HG02623 (cell line): Measurements from ENCODE around the gene TMEM121.

Experiments used
- ATAC-seq: cut with Tn5 transposase; IDR thresholded peaks from one replicate; pipeline ENCODE4 v1.9.1; 2021; ENCODE audit warnings: moderate library complexity; ENCODE audit not compliant: unreplicated experiment

TMEM121 gene

DNA sequence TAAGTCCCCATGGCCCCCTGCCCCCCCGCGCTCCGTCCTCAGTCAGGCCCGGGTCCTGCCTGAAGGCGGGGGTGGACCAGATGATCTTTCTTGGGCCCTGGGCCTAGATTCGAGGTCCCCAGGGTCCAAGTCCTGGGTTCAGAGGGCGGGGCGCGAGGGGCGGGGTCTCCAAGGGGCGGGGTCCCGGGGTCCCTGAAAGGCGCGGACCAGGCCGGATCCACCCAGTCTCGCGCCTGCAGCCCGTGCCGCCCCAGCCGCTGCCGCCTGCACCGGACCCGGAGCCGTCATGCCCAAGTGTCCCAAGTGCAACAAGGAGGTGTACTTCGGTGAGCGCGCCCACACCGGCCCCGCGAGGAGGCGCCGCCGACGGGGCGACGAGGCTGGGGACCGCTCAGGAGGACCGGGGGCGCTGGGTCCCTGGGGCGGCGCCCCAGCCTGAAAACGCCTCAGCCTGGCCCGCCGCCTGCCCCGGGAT is 39.4 kb upstream of the TMEM121 start:
- no peak for ATAC-seq

DNA sequence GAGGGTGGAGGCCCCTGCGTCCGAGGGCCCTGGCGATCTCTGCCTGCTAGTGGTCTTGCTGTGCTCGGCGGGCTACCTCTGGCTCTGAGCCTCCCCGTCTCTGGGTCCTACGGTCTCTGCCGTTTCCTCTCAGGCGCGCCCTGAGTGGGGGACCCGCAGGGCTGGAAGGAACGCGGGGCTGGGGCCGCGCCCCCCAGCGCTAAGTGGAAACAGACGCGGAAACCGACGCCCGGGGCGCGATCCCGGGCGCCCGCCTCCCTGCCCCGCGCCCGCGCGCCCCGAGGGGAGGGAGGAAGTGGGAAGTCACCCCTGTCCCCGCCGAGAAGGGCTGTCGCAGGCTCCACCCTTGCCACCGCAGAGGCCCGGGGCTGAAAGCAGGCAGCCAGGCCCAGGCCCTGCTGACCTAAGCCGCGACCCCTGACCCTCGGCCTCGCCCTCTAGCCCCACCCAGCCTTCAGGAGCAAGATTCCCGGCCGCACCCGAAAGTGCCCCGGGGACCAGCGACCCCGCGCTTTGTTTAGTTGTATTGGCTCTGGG is 38.9 kb upstream of the TMEM121 start:
- ATAC-seq, result no peak

DNA sequence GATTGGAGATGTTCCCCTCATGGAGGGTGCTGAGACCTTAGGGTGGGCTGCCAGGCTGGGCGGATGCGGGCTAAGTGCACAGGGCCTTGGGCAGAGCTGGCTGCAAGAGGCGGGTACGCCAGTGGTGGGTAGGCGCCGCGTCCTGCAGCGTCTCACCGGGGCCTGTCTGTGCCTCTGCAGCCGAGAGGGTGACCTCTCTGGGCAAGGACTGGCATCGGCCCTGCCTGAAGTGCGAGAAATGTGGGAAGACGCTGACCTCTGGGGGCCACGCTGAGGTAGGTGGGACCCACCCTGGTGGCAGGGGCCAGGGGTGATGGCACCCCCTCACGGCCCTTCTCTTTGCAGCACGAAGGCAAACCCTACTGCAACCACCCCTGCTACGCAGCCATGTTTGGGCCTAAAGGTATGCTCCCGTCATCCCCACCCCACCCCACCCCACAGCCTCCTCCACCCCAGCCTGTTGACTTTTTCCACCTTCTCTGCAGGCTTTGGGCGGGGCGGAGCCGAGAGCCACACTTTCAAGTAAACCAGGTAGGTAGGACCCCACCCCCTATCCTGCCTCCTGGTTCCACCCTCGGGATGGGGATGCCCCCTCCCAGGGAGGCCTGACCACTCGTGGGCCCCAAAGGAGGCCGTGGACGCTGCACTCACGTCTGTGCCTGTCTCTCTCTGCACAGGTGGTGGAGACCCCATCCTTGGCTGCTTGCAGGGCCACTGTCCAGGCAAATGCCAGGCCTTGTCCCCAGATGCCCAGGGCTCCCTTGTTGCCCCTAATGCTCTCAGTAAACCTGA is 38.2 kb upstream of the TMEM121 start:
- ATAC-seq, result no peak

DNA sequence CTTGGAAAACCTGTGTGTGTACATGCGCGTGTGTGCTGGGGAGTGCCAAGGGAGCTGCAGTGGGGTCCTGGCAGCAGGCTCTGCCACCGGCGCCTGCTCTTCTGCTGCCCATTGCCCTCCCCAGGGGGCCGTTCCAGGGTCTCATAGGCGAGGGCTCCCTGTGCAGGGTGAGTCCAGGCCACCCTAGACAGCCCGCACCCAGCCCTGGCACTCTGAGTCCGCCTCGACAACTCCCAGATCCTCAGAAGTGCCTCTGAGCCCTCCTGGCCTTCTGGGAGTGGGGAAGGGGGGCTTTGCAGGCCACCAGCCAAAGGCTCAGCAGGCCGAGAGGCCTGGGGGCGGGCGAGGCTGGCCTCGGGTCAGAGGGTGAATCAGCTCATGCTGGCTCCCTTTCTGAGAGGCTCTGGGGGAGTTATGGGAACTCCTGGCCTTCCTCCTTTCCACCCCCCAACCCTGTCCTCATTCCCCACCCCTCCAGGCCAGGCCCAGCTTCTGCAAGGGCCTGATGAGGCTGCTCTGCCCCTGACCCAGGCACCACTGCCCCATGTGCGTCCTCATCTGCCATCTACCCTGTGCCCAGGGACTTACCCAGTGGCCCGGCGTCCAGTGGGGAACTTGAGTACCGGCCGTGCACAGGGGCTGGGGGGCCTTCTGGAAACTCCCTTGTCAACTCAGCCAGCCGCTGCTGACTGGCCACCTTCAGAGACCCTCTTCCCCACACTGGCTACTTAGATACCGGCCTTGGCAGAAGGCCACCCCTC is 37.4 kb upstream of the TMEM121 start:
- no peak for ATAC-seq

DNA sequence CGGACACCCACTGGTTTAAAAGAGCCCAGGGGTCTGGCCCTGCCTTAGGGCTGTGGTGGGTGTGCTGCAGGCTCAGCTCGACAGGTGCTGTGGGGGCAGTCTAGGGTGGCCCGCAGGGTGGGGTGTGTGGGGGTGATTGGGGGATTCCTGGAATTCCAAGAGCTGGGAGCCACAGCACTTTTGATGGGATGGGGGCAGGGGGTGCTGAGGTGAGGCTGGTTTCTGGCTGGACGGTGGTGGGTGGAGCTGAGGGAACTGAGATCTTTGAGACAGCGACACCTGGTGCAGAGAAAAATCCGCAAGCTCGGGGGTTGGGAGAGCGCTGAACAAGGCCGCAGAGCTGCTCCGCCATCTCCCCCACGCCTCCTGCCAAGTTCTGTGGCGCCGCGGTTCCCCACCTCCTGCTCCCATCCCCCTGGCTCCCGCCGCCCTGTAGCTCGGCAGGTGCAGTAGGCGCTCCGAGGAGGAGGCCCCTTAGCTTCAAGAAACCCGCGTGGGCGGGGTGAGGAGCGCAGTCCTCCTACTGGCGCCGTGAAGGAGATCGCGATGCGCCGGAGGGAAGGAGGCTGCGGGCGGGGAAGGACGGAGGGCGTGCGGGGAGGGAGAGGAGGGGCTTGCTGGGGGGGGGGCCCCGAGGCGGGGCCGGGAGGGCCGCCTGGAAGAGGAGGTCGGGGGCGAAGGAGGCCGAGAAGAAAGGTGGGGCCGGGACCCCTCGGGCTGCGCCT is 36.7 kb upstream of the TMEM121 start:
- ATAC-seq, result no peak

DNA sequence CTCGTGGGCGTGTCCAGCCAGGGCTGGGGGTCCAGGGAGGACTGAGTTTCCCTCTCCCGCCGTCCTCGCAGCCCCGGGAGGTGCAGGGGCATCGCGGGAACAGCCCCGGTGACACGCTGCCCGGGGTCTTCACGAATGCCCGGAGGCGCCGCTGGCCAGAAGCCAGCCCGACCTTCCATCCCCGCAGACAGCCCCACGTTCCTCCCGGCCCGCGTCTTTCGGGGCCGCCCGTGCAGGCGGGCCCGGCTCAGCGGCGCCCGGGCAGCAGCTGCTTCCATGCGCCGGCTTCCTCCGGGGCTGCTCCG is 36.2 kb upstream of the TMEM121 start:
- ATAC-seq, result peak; percentile 0

DNA sequence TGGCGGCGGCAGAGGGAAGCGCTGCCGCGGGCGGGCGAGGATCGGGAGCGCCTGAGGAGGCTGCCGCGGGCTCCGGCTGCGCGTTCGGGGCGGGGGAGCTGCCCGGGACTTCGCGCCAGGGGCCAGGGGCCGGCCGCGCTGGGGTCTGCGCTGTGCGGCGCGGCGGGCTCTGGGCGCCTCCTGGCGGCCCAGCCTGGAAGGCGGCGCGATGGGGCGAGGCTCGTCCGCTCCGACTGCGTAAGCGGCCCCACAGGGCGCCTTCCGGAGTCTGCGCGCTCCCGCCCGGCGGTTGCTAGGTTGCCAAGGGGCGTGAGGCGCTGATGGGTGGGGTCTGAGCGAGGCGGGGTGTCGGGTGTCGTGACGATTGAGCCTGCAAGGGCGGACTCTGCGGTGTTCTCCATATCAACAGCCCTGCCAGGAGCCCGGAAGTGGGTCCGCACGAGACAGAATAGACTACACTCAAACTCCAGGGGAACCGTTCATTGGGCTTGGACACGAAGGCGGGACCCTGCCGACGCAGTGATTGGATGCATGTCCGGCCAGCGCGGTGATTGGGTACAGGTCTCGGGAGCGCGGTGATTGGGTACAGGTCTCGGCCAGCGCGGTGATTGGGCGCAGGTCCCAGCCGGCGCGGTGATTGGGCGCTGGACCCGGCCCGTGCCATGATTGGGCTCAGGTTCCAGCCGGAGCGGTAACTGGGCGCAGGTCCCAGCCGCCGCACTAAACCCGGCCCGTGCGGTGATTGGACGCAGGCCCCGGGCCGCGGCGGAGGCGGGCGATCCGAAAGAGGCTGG is 35.6 kb upstream of the TMEM121 start, which contains the start of gene TEDC1:
Gene TEDC1 (plus strand): TSS at position 675 of the 794 bp plus-strand sequence. CDS start 130 bp downstream, outside the sequence.
- peak; percentile 61 for ATAC-seq

DNA sequence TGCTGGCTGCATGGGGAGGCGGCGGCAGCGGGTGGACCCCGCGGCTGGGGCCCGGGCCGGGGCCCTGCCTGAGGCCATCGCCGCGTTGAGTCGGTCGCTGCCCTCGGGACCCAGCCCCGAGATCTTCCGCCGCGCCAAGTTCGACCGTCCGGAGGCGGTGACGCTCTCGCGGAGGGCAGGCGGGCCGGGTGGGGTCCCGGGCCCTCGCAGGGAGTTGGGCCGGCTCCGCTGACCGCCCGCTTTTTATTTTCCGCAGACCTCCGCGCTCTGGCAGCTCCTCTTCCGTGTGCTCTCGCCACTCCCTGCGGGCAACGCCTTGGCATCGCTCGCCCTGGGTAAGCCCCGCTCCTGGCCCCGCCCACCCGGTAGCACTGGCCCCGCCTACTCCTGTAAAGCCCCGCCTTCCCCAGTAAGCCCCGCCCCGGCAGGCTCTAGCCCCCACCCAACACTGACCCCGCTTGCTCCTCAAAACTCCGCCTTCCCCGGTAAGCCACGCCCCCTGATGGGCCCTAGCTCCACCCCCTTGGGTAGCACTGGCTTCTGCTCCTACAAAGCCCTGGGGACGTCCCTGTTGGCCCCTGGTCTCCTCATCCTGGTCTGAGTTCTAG is 34.9 kb upstream of the TMEM121 start:
- no peak for ATAC-seq

DNA sequence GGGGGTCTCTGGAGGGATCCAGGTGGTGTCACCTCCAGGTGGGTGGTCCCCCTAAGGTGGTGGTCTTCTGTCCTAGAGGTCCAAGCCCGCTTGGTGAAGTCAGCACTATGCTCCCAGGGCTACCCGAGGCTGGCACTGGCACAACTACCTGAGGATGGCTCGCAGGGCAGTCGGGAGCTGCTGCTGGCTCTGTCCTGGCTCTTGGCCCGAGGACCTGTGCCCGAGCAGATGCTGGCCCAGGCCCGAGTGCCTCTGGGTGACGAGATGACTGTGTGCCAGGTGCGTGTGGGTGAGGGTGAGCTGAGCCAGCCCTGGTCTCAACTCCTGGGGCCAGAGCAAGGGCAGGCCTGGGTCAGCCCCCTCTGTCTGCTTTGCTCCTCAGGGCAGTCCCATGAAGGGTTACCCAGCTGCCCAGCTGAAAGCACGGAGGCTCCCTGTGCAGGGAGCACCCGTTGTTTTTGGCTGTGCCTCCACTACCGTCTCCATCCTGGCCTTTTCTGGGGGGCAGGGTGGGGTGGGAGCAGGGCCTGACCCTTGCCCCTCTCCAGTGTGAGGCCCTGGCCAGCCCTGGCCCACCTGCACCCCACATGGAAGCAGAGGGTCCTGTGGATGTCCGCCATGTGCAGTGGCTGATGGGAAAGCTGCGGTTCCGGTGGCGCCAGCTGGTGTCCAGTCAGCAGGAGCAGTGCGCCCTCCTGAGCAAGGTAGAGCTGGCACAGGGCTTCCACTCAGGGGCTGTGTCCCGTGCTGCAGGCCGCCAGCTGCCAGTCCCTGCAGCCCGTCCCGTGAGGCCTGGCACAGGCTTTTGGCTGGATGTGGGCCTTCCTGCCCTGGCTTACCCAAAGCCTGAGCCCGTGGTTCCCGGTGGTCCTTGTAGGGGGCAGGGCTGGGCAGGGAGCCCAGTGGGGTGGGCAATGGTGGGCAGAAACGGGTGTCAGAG is 34.1 kb upstream of the TMEM121 start:
- ATAC-seq, result no peak

DNA sequence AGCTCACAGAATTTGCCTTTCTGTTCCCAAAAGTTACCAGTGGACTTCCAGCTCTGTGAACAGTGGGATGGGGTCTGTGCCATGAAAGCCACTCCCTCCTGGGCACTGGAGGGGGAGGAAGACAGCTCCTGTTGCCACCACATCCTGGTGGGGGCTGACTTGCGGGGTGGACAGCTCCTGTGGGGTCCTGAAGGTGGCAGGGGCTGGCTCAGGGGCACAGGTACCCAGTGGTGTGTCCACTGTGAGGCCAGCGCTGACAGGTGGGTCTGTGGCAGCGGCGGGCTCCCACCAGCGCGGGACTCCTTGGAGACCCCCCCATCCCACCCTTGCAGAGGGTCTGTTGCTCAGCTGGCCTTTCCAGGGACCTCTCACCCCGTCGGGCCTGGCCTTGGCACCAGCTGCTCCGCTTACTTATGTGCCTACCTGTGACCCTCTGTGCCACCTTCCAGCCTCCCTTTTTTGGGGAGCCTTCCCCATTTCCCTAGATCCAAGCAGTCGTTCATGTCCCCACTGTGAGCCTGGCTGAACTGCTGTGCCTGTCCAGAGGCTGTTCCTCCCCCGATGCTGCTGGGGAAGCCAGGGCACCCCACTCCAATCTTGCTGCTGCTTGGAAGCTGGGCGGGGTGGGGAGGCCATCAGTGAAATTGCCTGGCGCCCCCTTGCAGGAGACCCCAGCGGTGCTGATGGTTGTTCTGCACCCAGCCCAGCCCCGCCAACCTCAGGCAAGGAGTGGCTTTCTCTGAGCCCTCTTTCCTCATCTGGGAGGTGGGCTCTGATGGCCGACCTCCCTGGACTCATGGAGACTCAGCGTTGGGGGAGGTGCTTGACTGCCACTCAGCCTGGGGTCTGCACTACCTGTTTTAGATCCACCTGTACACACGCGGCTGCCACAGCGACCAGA is 33.2 kb upstream of the TMEM121 start:
- no peak for ATAC-seq

DNA sequence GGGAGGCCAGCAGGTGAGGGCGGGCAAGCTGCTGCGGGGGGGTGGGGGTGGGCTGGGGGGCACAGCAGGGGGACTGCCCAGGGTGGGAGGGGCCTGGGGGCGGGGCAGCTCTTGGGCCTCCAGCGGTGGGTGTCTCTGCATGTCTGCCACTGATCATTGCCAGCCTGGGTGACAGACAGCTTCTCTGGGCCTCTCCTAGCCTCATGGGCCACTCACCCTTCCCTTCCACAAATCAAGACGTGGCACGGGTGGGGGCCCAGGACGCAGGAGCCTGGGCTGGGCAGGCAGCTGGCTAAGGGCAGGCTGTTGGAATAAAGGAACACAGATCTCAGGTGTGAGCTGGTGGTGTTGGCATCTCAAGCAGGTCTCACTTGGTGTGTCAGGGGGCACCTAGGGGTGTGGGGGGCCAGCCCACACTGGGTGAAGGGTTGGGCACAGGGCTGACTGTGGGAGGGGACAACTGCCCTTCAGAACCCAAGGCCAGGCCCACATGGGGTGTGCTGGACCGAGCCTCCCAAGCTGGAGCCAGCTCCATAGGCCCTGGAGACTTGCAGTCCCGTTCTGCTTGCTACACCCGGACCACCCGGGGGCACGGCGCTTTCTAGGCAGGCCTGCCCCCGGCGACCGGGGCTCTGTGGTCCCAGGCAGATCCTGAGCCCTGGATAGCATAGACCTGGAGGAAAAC is 32.3 kb upstream of the TMEM121 start:
- ATAC-seq, result no peak

DNA sequence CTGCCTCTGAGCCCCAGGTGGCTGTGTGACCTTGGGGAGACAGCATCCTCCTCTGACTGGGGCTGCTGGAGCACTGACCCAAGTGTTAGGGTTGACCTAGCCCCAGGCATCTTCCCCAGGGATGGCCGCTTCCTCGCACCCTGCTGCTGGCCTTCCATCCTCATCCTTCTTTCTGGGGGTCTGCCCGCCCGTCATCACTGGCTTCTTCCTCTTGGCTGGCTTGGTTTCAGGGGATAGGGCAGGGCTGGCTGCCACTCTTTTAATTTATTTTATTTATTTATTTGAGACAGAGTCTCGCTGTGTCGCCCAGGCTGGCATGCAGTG is 31.8 kb upstream of the TMEM121 start:
- no peak for ATAC-seq

DNA sequence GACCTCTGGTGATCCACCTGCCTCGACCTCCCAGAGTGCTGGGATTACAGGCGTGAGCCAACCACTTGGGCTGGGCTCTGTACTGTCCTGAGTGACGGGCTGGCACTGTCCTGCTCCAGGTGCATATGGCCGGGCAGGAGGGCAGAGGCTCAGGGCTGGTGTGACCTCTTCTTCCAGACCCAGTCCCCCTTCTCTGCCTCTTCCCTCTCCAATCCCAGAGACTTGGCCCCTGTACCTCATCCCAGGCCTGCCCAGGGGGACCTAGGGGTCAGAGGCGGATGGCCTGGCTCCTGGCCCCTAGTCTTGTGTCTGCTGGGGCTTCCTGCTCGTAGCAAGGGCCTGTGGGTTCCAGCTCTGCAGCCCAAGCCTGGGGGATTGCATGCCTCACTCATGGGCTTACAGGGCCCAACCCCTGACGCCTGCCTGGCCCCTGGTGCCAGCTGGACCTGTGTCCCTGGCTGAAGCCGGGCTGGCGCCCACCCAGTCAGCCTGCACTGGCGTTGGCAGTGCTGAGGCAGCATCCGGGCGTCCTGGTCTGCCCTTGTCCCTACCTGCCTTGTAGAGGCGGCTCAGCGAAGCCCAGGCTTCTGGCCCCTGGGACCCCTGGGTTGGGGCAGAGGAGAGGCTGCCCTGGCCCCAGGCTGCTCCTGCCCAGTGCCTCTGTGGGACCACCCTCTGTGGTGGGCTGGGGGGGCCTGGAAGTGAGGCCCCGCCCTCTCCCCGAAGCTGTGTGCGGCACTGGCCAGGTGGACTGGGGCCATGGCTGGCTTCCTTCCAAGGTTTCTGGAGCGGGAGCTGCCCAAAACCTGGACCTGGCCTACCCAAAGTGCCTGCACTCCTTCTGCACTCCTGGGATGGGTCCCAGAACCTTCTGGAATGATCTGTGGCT is 31.0 kb upstream of the TMEM121 start:
- ATAC-seq, result no peak

DNA sequence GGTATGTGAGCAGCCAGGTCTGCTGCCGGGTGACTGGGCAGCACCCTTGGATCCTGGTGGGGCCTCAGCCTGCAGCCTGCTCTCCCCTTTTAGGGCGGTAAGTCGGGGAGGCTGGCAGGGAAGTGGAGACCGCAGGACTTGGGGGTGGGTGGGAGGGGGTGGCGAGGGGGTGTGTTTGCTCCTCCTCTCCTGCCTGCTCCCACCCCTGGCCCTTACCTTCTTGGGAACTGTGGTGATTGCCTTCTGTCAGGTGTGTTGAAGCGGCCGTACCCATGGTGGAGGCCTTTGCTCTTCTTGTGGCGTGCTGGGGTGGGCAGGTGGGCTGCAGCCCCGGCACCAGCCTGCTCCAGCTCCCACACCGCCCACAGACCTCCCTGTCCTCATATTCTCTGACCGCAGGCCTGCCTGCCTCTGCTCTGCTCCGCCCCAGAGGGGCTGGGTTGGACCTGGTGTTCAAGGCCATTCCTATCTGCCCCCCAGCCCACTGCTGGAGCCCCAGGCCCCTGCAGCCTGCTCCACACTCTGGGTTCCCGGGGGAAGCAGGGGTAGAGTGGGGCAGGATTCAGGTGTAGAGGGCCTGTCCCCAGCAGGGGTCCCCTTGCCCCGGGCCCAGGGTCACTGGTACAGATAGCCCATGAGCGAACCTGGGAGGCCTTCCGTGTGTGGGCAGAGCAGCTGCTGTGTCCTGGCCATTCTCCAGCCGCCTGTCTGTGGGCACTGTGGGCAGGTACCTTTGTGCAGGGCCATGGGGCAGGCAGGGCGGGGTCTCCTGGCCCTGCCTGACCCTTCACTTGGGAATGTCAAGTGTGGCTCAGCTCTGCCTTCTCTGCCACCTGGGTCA is 30.2 kb upstream of the TMEM121 start:
- no peak for ATAC-seq

DNA sequence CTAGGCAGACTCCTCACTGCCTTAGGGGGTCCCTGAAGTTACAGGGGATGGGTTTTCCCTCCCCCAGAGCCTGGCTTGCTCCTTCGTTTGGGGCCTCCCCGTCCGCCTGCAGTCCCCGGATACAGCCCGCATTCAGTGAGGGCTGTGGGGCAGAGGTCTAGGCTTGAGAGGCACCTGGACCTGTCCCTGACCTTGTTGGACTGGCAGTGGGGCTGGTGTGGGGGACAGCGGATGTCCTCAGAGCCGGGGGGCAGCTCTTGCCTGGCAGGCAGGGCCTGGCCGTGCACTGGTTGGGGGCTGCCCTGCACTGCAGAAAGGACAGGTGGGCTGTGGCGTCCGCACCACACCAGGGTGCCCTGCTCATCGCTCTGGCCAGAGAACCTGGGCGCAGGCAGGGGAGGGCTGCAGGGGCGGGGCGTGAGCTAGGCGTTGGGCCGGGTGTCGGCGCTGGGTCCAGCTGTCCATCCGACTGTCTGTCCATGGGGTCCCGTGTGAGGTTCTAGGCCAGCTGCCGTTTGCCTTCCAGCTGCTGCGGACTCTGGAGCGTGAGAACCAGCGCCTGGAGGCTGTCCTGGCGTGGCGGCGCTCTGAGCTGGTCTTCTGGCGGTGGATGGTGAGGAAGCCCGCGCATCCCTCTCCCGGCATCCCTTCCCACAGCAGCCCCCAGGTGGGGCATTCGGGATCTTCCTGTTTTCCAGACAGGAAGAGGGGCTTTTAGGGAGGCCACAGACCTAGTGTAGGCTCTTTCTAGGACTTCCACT is 29.4 kb upstream of the TMEM121 start:
- ATAC-seq, result no peak
